ENCODE results near the gene SUDS3. TPM values are rescaled to one million over a fixed set of nuclear protein-coding genes. Genes with fewer than 3 reads are reported as not detected.

Gene SUDS3
- total and polyA plus RNA-seq, 2 donors (not counting 1 experiment from before 2014, with no cell fraction given), result 12.1 to 53.9 TPM

DNA sequence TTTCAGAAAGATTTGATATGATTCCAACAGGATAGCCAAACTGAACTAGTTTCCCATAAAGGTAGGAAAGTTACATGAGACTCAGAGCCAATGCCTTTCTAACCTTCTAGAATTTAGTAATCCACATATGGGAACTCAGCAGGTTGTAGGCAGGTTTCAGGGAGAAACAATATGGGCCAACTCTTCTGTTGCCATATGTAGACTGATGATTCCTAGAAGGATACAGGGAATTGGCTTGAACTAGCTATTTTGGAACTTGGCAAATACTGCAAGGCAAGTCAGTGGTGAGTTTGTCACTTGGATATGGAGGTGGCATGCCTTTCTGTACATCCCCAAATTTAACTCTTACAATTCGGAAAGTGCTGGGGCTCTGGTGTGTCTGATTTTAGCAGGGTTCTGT, 15.5 kb downstream of the SUDS3 start:
- ATAC-seq (ENCODE audit: low read depth) (no peak), DNase-seq (no peak)
- intact Hi-C loops (cut with micrococcal nuclease), result no loop called here
- ChIA-PET POLR2A (no interaction called here), CTCF (interaction anchor here (3.8 kb wide), 1 partner anchor 14 kb away, joined by 24 read pairs; no protein-coding TSS in a partner anchor)
- H3K4me1 Mint-ChIP-seq, result no peaks in the 10 kb centered on the region
- peaks cover 3% of the 10 kb centered on the region for H3K79me2 ChIP-seq (ENCODE audit: control insufficient read depth, insufficient read depth, low read length)
- H3K9ac ChIP-seq (ENCODE audit: low read length), result no peak overlapping the region
- no peaks in the 10 kb centered on the region for H3K27me3 Mint-ChIP-seq
- no peaks in the 10 kb centered on the region for H3K9me3 ChIP-seq (ENCODE audit: control extremely low read depth in 1 of 3, control insufficient read depth in 2 of 3, insufficient read depth in 1 of 3, low read length in 2 of 3)
- peaks cover 22 to 80% of the 10 kb centered on the region in 2 experiments for H3K36me3 ChIP-seq (replicated peaks in 1 of 2; ENCODE audit: control extremely low read depth in 1 of 2, control insufficient read depth in 1 of 2, extremely low read depth in 1 of 2, insufficient read depth in 2 of 2, low read length in 1 of 2)
- TF ChIP-seq EZH2 (IDR thresholded peaks at IDR 0.05; ENCODE audit: borderline replicate concordance, insufficient read depth, low read depth, low read length, poor library complexity, severe bottlenecking), result no peak
- TF ChIP-seq, protein P1, sequence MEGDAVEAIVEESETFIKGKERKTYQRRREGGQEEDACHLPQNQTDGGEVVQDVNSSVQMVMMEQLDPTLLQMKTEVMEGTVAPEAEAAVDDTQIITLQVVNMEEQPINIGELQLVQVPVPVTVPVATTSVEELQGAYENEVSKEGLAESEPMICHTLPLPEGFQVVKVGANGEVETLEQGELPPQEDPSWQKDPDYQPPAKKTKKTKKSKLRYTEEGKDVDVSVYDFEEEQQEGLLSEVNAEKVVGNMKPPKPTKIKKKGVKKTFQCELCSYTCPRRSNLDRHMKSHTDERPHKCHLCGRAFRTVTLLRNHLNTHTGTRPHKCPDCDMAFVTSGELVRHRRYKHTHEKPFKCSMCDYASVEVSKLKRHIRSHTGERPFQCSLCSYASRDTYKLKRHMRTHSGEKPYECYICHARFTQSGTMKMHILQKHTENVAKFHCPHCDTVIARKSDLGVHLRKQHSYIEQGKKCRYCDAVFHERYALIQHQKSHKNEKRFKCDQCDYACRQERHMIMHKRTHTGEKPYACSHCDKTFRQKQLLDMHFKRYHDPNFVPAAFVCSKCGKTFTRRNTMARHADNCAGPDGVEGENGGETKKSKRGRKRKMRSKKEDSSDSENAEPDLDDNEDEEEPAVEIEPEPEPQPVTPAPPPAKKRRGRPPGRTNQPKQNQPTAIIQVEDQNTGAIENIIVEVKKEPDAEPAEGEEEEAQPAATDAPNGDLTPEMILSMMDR (IDR thresholded peaks at IDR 0.05), result no peak
- H3K4me1 ChIP-seq (ENCODE audit: control insufficient read depth in 2 of 2, insufficient read depth in 2 of 2, low read length in 2 of 2), result no peaks in the 10 kb centered on the region
- H3K4me3 Mint-ChIP-seq, result no peak overlapping the region
- H3K27ac ChIP-seq (ENCODE audit: low read length in 2 of 2), result no peak overlapping the region
- no CpG with 5 or more reads among the region's 1 CpG for WGBS (ENCODE audit: insufficient coverage)
- no peak overlapping the region for H2AFZ ChIP-seq (ENCODE audit: insufficient read depth, low read depth, low read length, poor library complexity, severe bottlenecking)
- H3K27me3 ChIP-seq (replicated peaks in 1 of 4; ENCODE audit: control extremely low read depth in 1 of 4, control insufficient read depth in 3 of 4, insufficient read depth in 4 of 4, low read length in 3 of 4), result no peaks in the 10 kb centered on the region
- H3K27ac Mint-ChIP-seq, result no peak overlapping the region
- no peak overlapping the region for H3K4me2 ChIP-seq (replicated peaks; ENCODE audit: low read depth, low read length, poor library complexity, severe bottlenecking)
- no peak overlapping the region for H3K4me3 ChIP-seq (ENCODE audit: control extremely low read depth in 1 of 5, extremely low read depth in 1 of 5, insufficient read depth in 1 of 5, low read depth in 2 of 5, low read length in 4 of 5)
- H4K20me1 ChIP-seq (ENCODE audit: control insufficient read depth, insufficient read depth, low read length, poor library complexity, severe bottlenecking), result no peaks in the 10 kb centered on the region
- no peaks in the 10 kb centered on the region for H3K9me3 Mint-ChIP-seq (ENCODE audit: insufficient read depth)

DNA sequence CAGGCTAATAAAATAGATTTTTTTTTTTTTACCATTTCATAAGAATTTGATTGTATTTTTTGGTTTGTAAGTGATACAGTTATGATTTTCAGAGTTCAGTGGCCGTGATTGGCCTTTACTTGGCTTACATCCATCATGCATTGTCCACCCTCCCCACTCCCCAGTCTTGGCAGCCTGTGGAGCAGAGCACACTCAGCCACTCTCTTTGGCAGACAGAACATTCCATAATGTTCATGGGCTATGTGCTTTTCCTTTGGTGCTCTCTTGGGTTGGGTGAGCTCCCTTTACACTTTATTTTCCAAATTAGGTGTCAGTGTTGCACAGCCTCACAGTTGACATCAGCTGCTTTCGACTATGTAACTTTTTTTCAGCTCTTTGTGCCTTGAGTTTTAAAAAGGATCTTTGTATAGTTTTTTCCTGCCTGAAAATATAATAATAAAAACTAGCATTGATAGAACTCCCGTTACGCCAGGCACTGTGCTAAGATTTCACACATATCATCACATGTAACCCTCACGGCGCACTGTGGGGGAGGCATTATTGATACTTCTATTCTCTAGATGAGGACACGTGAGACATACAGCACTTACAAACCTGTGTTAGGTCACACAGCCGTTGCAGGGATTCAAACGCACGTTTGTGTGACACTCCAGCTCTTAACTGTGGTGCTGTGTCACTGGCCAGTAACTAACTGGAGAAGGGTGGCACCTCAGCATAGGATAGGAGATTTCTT, 21.5 kb downstream of the SUDS3 start:
- POLR2A ChIA-PET, result no interaction called here
- Histone ChIP-seq H3K79me2 (ENCODE audit: control insufficient read depth, insufficient read depth, low read length) (no peaks in the 10 kb centered on the region), H3K36me3 (replicated peaks in 1 of 2; ENCODE audit: control extremely low read depth in 1 of 2, control insufficient read depth in 1 of 2, extremely low read depth in 1 of 2, insufficient read depth in 2 of 2, low read length in 1 of 2) (peaks cover 17 to 75% of the 10 kb centered on the region in 2 experiments), H3K4me3 (ENCODE audit: control extremely low read depth in 1 of 5, extremely low read depth in 1 of 5, insufficient read depth in 1 of 5, low read depth in 2 of 5, low read length in 4 of 5) (no peak overlapping the region), H3K9ac (ENCODE audit: low read length) (no peak overlapping the region), H3K9me3 (ENCODE audit: control extremely low read depth in 1 of 3, control insufficient read depth in 2 of 3, insufficient read depth in 1 of 3, low read length in 2 of 3) (no peaks in the 10 kb centered on the region), H3K4me1 (ENCODE audit: control insufficient read depth in 2 of 2, insufficient read depth in 2 of 2, low read length in 2 of 2) (no peaks in the 10 kb centered on the region), H4K20me1 (ENCODE audit: control insufficient read depth, insufficient read depth, low read length, poor library complexity, severe bottlenecking) (no peaks in the 10 kb centered on the region), H3K27me3 (replicated peaks in 1 of 4; ENCODE audit: control extremely low read depth in 1 of 4, control insufficient read depth in 3 of 4, insufficient read depth in 4 of 4, low read length in 3 of 4) (no peaks in the 10 kb centered on the region), H2AFZ (ENCODE audit: insufficient read depth, low read depth, low read length, poor library complexity, severe bottlenecking) (no peak overlapping the region), H3K27ac (ENCODE audit: low read length in 2 of 2) (no peak overlapping the region), H3K4me2 (replicated peaks; ENCODE audit: low read depth, low read length, poor library complexity, severe bottlenecking) (no peak overlapping the region)
- Mint-ChIP-seq H3K27ac (no peak overlapping the region), H3K27me3 (no peaks in the 10 kb centered on the region), H3K9me3 (ENCODE audit: insufficient read depth) (no peaks in the 10 kb centered on the region), H3K4me3 (no peak overlapping the region), H3K4me1 (no peaks in the 10 kb centered on the region)
- 91% methylated on average over 4 of the region's 10 CpGs for WGBS (ENCODE audit: insufficient coverage)
- CTCF ChIA-PET, result no interaction called here
- intact Hi-C loops (cut with micrococcal nuclease), result no loop called here
- DNase-seq (no peak), ATAC-seq (ENCODE audit: low read depth) (no peak)
- no peak for TF ChIP-seq EZH2 (IDR thresholded peaks at IDR 0.05; ENCODE audit: borderline replicate concordance, insufficient read depth, low read depth, low read length, poor library complexity, severe bottlenecking)
- TF ChIP-seq, protein P1 (IDR thresholded peaks at IDR 0.05), result no peak
